ENCODE data around the gene CHTF18. TPM values are rescaled to one million over a fixed set of nuclear protein-coding genes. Genes with fewer than 3 reads are reported as not detected.

CHTF18 gene
- total and polyA plus RNA-seq, 8 donors: 5.4 to 61.6 (median 8.0) TPM

- no peak for TF ChIP-seq CTCF (IDR thresholded peaks at IDR 0.05)
- intact Hi-C loops (cut with DNase I): no loop called here
- WGBS, 2 donors: 48 to 62% methylated on average over 20 of the region's 20 CpGs
These were observed 24.2 kb upstream of the CHTF18 start for GRCh38 chr16:764184-764750.

GRCh38 chr16:764848-765487 is 23.5 kb upstream of the CHTF18 start:
- H3K36me3 ChIP-seq: no peaks in the 10 kb centered on the region
- peak in 3 of 6 donors; percentile 20 to 74 (median 52) for DNase-seq
- H3K4me3 ChIP-seq: no peak overlapping the region
- no peak for ATAC-seq
- H3K27ac ChIP-seq: no peak overlapping the region
- intact Hi-C loops (cut with DNase I): no loop called here
- no peak for FAIRE-seq
- no peaks in the 10 kb centered on the region for H3K9me3 ChIP-seq
- no peaks in the 10 kb centered on the region for H3K27me3 ChIP-seq
- H3K4me1 ChIP-seq: no peaks in the 10 kb centered on the region
- WGBS, 2 donors: 64 to 78% methylated on average over 34 to 38 of the region's 38 CpGs
- no peak for TF ChIP-seq CTCF (IDR thresholded peaks at IDR 0.05)

More at GRCh38 chr16:764184-764750, 24.2 kb upstream of the CHTF18 start:
- no peak overlapping the region for H3K27ac ChIP-seq
- H3K4me3 ChIP-seq: no peak overlapping the region
- no peaks in the 10 kb centered on the region for H3K9me3 ChIP-seq
- H3K36me3 ChIP-seq: no peaks in the 10 kb centered on the region
- DNase-seq (no peak), FAIRE-seq (no peak), ATAC-seq (no peak)
- no peaks in the 10 kb centered on the region for H3K4me1 ChIP-seq
- H3K27me3 ChIP-seq: no peaks in the 10 kb centered on the region

GRCh38 chr16:765488-765865 is 22.9 kb upstream of the CHTF18 start:
- Histone ChIP-seq H3K27ac (no peak overlapping the region), H3K27me3 (no peaks in the 10 kb centered on the region), H3K4me3 (no peak overlapping the region), H3K36me3 (no peaks in the 10 kb centered on the region), H3K4me1 (no peaks in the 10 kb centered on the region), H3K9me3 (no peaks in the 10 kb centered on the region)
- peak in 1 of 6 donors; percentile 28 for DNase-seq
- WGBS, 2 donors: 74 to 87% methylated on average over 29 of the region's 29 CpGs
- FAIRE-seq: no peak
- no peak for ATAC-seq
- no peak for TF ChIP-seq CTCF (IDR thresholded peaks at IDR 0.05)
- intact Hi-C loops (cut with DNase I): no loop called here

- DNase-seq: no peak
- intact Hi-C loops (cut with DNase I): no loop called here
These were observed 22.2 kb upstream of the CHTF18 start for GRCh38 chr16:766008-766819.

More at GRCh38 chr16:766008-766819, 22.2 kb upstream of the CHTF18 start:
- no peaks in the 10 kb centered on the region for H3K9me3 ChIP-seq
- 69% methylated on average over 28 to 29 of the region's 29 CpGs for WGBS, 2 donors
- no peak for ATAC-seq
- no peak for TF ChIP-seq CTCF (IDR thresholded peaks at IDR 0.05)
- no peaks in the 10 kb centered on the region for H3K36me3 ChIP-seq
- H3K4me1 ChIP-seq: no peaks in the 10 kb centered on the region
- no peak for FAIRE-seq
- H3K4me3 ChIP-seq: no peak overlapping the region
- H3K27ac ChIP-seq: no peak overlapping the region
- H3K27me3 ChIP-seq: no peaks in the 10 kb centered on the region
